Stimulated activated CD8-positive, alpha-beta memory T cell treated with anti-CD3 and anti-CD28 coated beads, Interleukin-7, amount 100 ng/mL, for 1 hour (primary cell): Measurements from ENCODE around the gene CLCF1.

Experiments
- DNase-seq, 2 donors: peaks; one replicate each; pipeline ENCODE4 v3.0.0-alpha.2; 2020; ENCODE audit warnings: low read depth in 2 of 2

Gene CLCF1

GRCh38 chr11:67395555-67396258 lies 22.3 kb upstream of the CLCF1 start:
- no peak for DNase-seq

GRCh38 chr11:67393990-67394389 lies 20.6 kb upstream of the CLCF1 start:
- DNase-seq = no peak

- no peak for DNase-seq
Observed at GRCh38 chr11:67393437-67393836, 20.0 kb upstream of the CLCF1 start.

- no peak for DNase-seq
Observed at GRCh38 chr11:67392183-67392715, 18.9 kb upstream of the CLCF1 start.

- peak; percentile 82 to 89 for DNase-seq
Observed at GRCh38 chr11:67391304-67392182, 18.1 kb upstream of the CLCF1 start, which contains the start of gene RAD9A. Gene RAD9A (plus strand): TSS chr11:67391986. CDS start chr11:67392045, 59 bp downstream.

- DNase-seq = no peak
Observed at GRCh38 chr11:67390947-67391303, 17.5 kb upstream of the CLCF1 start.

- no peak for DNase-seq
Observed at GRCh38 chr11:67389477-67389876, 16.1 kb upstream of the CLCF1 start.

- no peak for DNase-seq
Observed at GRCh38 chr11:67387518-67387917, 14.1 kb upstream of the CLCF1 start.

- no peak for DNase-seq
Observed at GRCh38 chr11:67387069-67387468, 13.7 kb upstream of the CLCF1 start.

- DNase-seq = no peak
Observed at GRCh38 chr11:67384851-67385366, 11.5 kb upstream of the CLCF1 start.

GRCh38 chr11:67382276-67383136 lies 9.1 kb upstream of the CLCF1 start:
- peak; percentile 68 to 69 for DNase-seq

GRCh38 chr11:67381244-67381972 lies 8.0 kb upstream of the CLCF1 start:
- no peak for DNase-seq

GRCh38 chr11:67379061-67380058 lies 6.0 kb upstream of the CLCF1 start:
- no peak for DNase-seq

GRCh38 chr11:67378544-67378943 lies 5.1 kb upstream of the CLCF1 start:
- DNase-seq = no peak

- DNase-seq = no peak
Observed at GRCh38 chr11:67376873-67377808, 3.7 kb upstream of the CLCF1 start.

GRCh38 chr11:67376063-67376820 lies 2.8 kb upstream of the CLCF1 start:
- no peak for DNase-seq

- DNase-seq = no peak
Observed at GRCh38 chr11:67375320-67376055, 2.1 kb upstream of the CLCF1 start.
